HFF-Myc (cell line): ENCODE measurements around the gene CLN5.

Source experiments
- DNase-seq: peaks from one replicate; pipeline ENCODE4 v3.0.0-alpha.2; 2011; ENCODE audit warnings: low read depth; ENCODE audit errors: extremely low read depth
- H3K4me3 ChIP-seq: replicated peaks from 2 replicates; pipeline ENCODE4 v1.5.1; 2011; ENCODE audit warnings: low read depth, mild to moderate bottlenecking, control low read depth, low read length
- TF ChIP-seq, protein P1 (sequence below): IDR thresholded peaks from 2 replicates; pipeline ENCODE4 v1.5.1; 2012; ENCODE audit warnings: mild to moderate bottlenecking, low read depth, low read length, control low read depth; ENCODE audit errors: missing control alignments

CLN5 gene

GRCh38 chr13:76991796-76992547 is at the start of gene CLN5:
Gene CLN5 (plus strand): TSS chr13:76992081. CDS start chr13:76992099, 18 bp downstream.
- peak within 1 kb of the TSS; percentile 66 for H3K4me3 ChIP-seq
- peak; percentile 70 for DNase-seq

GRCh38 chr13:76942363-76942762 is 49.5 kb upstream of the CLN5 start:
- TF ChIP-seq, protein P1, sequence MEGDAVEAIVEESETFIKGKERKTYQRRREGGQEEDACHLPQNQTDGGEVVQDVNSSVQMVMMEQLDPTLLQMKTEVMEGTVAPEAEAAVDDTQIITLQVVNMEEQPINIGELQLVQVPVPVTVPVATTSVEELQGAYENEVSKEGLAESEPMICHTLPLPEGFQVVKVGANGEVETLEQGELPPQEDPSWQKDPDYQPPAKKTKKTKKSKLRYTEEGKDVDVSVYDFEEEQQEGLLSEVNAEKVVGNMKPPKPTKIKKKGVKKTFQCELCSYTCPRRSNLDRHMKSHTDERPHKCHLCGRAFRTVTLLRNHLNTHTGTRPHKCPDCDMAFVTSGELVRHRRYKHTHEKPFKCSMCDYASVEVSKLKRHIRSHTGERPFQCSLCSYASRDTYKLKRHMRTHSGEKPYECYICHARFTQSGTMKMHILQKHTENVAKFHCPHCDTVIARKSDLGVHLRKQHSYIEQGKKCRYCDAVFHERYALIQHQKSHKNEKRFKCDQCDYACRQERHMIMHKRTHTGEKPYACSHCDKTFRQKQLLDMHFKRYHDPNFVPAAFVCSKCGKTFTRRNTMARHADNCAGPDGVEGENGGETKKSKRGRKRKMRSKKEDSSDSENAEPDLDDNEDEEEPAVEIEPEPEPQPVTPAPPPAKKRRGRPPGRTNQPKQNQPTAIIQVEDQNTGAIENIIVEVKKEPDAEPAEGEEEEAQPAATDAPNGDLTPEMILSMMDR = no peak
- no peak for DNase-seq
- H3K4me3 ChIP-seq = no peak overlapping the region

More at GRCh38 chr13:76991796-76992547, at the start of gene CLN5:
- TF ChIP-seq, protein P1 = no peak

DNA sequence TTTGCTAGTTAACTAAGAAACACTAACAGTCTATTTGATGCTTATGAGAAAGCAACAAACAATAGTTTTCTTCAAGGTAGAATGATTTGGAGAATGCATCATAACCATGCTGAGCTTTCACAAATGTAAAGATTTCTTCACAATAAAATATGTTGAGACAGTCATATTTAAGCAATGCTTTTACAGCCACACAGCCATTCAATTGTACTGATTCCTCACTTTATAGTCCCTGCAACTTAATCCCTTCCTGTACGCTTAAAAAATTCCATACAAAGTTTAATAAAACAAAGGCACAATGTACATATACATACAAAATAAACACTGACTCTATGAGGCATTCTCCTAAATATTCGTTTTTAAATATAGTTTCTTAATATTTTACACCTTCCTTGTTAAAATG is 48.2 kb upstream of the CLN5 start:
- no peak for DNase-seq
- TF ChIP-seq, protein P1 = no peak
- H3K4me3 ChIP-seq = no peak overlapping the region

GRCh38 chr13:76944456-76944855 is 47.4 kb upstream of the CLN5 start:
- H3K4me3 ChIP-seq = no peak overlapping the region
- DNase-seq = no peak
- TF ChIP-seq, protein P1 = no peak

DNA sequence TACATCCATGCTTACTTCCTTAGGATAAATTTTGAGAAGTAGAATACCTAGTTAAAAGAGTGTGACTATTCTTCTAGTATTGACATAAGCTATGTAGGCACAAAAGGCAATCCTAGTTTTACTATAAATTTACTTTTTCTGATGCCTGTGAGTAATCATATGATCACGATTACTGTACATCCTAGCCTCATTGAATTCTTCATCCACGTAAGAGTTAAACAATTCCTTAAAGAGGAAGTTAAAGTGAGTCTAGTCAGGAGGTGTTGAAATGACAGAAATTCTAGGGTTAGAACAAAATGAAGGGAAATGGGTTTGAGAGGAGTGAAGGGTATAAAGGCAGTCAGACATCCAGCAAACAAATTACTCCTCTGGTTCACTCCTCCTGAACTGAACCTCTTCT is 43.7 kb upstream of the CLN5 start, which contains the start of gene ACOD1:
TSS of gene ACOD1 (plus strand) at position 363 of the 400 bp plus-strand sequence. CDS start 48 bp downstream, outside the sequence.
- DNase-seq = no peak
- H3K4me3 ChIP-seq = no peak within 1 kb of the TSS
- TF ChIP-seq, protein P1 = no peak

GRCh38 chr13:76950101-76950500 is 41.8 kb upstream of the CLN5 start:
- no peak for DNase-seq
- TF ChIP-seq, protein P1 = no peak

More at GRCh38 chr13:76950101-76950500, 41.8 kb upstream of the CLN5 start:
- H3K4me3 ChIP-seq = no peak overlapping the region
